Activated T-cell treated with anti-CD3 and anti-CD28 coated beads for 4 hours (primary cell): ENCODE measurements around the gene HNRNPLL.
"Not testable (repeated sequence)": the region's sequence is repeated elsewhere in the genome, so short reads cannot be mapped to it uniquely, and the experiment has no call there.

Experiments used
- DNase-seq: peaks from one replicate; pipeline ENCODE4 v3.0.0-alpha.2; 2020

Gene HNRNPLL

GRCh38 chr2:38619458-38620164, 16.9 kb upstream of the HNRNPLL start:
- no peak for DNase-seq

GRCh38 chr2:38617301-38617700, 14.6 kb upstream of the HNRNPLL start:
- DNase-seq, result no peak

- DNase-seq, result no peak
Measured at GRCh38 chr2:38615237-38615636, 12.5 kb upstream of the HNRNPLL start.

- DNase-seq, result no peak
Measured at GRCh38 chr2:38613849-38614213, 11.1 kb upstream of the HNRNPLL start.

GRCh38 chr2:38613126-38613848, 10.6 kb upstream of the HNRNPLL start:
- DNase-seq, result no peak

GRCh38 chr2:38610851-38611801, 8.4 kb upstream of the HNRNPLL start:
- no peak for DNase-seq

GRCh38 chr2:38609246-38609645, 6.5 kb upstream of the HNRNPLL start:
- not testable (repeated sequence) for DNase-seq

- DNase-seq, result no peak
Measured at GRCh38 chr2:38608755-38609154, 6.0 kb upstream of the HNRNPLL start.

GRCh38 chr2:38605298-38605830, 2.6 kb upstream of the HNRNPLL start:
- DNase-seq, result no peak

GRCh38 chr2:38603402-38604290, 918 bp upstream of the HNRNPLL start:
- peak; percentile 69 for DNase-seq

GRCh38 chr2:38602136-38602731, 494 bp downstream of the HNRNPLL start:
- DNase-seq, result peak; percentile 7

- DNase-seq, result no peak
Measured at GRCh38 chr2:38601463-38602135, 1.1 kb downstream of the HNRNPLL start.

- DNase-seq, result no peak
Measured at GRCh38 chr2:38600921-38601455, 1.7 kb downstream of the HNRNPLL start.

GRCh38 chr2:38600242-38600891, 2.4 kb downstream of the HNRNPLL start:
- no peak for DNase-seq

GRCh38 chr2:38599706-38600105, 3.0 kb downstream of the HNRNPLL start:
- no peak for DNase-seq

GRCh38 chr2:38598991-38599295, 3.8 kb downstream of the HNRNPLL start:
- no peak for DNase-seq

- no peak for DNase-seq
Measured at GRCh38 chr2:38598200-38598990, 4.3 kb downstream of the HNRNPLL start.

- no peak for DNase-seq
Measured at GRCh38 chr2:38597115-38597514, 5.6 kb downstream of the HNRNPLL start.

GRCh38 chr2:38596229-38596628, 6.5 kb downstream of the HNRNPLL start:
- no peak for DNase-seq

GRCh38 chr2:38592951-38593350, 9.8 kb downstream of the HNRNPLL start:
- no peak for DNase-seq
